ENCODE data around the gene FAF1.

DNA sequence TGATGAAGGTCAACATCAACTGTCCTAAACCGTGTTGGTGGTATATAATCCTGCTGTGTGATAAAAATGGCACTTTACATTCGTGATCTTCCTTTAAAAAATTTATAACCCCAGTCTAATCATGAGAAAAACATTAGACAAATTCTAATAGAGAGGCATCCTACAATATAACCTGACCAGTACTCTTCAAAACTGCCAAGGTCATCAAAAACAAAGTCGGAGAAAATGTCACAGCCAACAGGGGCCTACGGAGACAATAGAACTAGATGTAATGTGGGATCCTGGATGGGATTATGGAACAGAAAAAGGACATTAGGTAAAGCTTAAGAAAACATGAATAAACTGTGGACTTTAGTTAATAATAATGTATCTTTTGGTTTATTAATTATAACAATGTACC, 34.9 kb upstream of the FAF1 start:
- TF ChIP-seq POLR2AphosphoS5 (IDR thresholded peaks at IDR 0.05; ENCODE audit: low read depth, low read length) (no peak), CTCF (IDR thresholded peaks at IDR 0.05) (no peak), JUND (IDR thresholded peaks at IDR 0.05) (no peak), GABPA (IDR thresholded peaks at IDR 0.05; ENCODE audit: low read depth) (no peak), NFIC (IDR thresholded peaks at IDR 0.05; ENCODE audit: borderline replicate concordance) (no peak), GATA2 (CRISPR knock-in tag; IDR thresholded peaks at IDR 0.05) (no peak)
